ENCODE data around the gene KRT7. TPM values are rescaled to one million over a fixed set of nuclear protein-coding genes. Genes with fewer than 3 reads are reported as not detected.

The KRT7 gene
- total RNA-seq (1,000 to 10,000 TPM; 1,945 to 1,968 TPM), polyA plus RNA-seq (ENCODE audit: insufficient read length in 6 of 6) (10 to 100 TPM; 15.2 to 48.4 (median 22.9) TPM)
- long read RNA-seq, donor 1, transcript KRT7-201 (9 exons, 1,754 nt), result major isoform, 7 of 14 reads
- long read RNA-seq, donor 1, partial matches to known transcripts, result 7 of 14 reads
- long read RNA-seq, donor 1, other reads (novel, unspliced or antisense), result 0 of 14 reads
- long read RNA-seq, donor 2, result 0 reads
- long read RNA-seq, donor 3, transcript KRT7-201 (9 exons, 1,754 nt), result major isoform, 7 of 8 reads
- long read RNA-seq, donor 3, partial matches to known transcripts, result 0 of 8 reads
- long read RNA-seq, donor 3, other reads (novel, unspliced or antisense), result 0 of 8 reads
- long read RNA-seq, donor 4, transcript KRT7-201 (9 exons, 1,754 nt), result major isoform, 1,777 of 2,031 reads
- long read RNA-seq, donor 4, transcript KRT7-208 (2 exons, 629 nt), result minor isoform, 9 of 2,031 reads
- long read RNA-seq, donor 4, partial matches to known transcripts, result 114 of 2,031 reads
- long read RNA-seq, donor 4, other reads (novel, unspliced or antisense), result 131 of 2,031 reads
- long read RNA-seq, donor 5, transcript KRT7-201 (9 exons, 1,754 nt), result major isoform, 5 of 16 reads
- long read RNA-seq, donor 5, partial matches to known transcripts, result 9 of 16 reads
- long read RNA-seq, donor 5, other reads (novel, unspliced or antisense), result 0 of 16 reads
- long read RNA-seq, donor 6, partial matches to known transcripts, result 0 of 2 reads
- long read RNA-seq, donor 6, other reads (novel, unspliced or antisense), result 0 of 2 reads
- long read RNA-seq, donor 7, partial matches to known transcripts, result 5 of 8 reads
- long read RNA-seq, donor 7, other reads (novel, unspliced or antisense), result 0 of 8 reads
- long read RNA-seq, donor 8, transcript KRT7-201 (9 exons, 1,754 nt), result major isoform, 9 of 16 reads
- long read RNA-seq, donor 8, partial matches to known transcripts, result 7 of 16 reads
- long read RNA-seq, donor 8, other reads (novel, unspliced or antisense), result 0 of 16 reads
- long read RNA-seq, donor 9, result 0 reads
- long read RNA-seq, donor 10, transcript KRT7-201 (9 exons, 1,754 nt), result major isoform, 2,794 of 3,060 reads
- long read RNA-seq, donor 10, partial matches to known transcripts, result 78 of 3,060 reads
- long read RNA-seq, donor 10, other reads (novel, unspliced or antisense), result 184 of 3,060 reads
- long read RNA-seq, donor 11, result 0 reads
- long read RNA-seq, donor 12, transcript KRT7-201 (9 exons, 1,754 nt), result major isoform, 7 of 7 reads
- long read RNA-seq, donor 12, partial matches to known transcripts, result 0 of 7 reads
- long read RNA-seq, donor 12, other reads (novel, unspliced or antisense), result 0 of 7 reads

- no peaks in the 10 kb centered on the region for H3K36me3 ChIP-seq
- DNase-seq (peak in 2 of 4 donors; percentile 82 to 93), ATAC-seq (peak; percentile 73)
- peak within 1 kb of the TSS; percentile 30 to 45 for H3K4me3 ChIP-seq
- H3K4me1 ChIP-seq, result peaks cover 5 to 28% of the 10 kb centered on the region in 2 donors
- H3K9me3 ChIP-seq, result no peaks in the 10 kb centered on the region
- peak within 1 kb of the TSS; percentile 64 to 83 for H3K27ac ChIP-seq
- peaks cover 18 to 48% of the 10 kb centered on the region in 2 donors for H3K27me3 ChIP-seq
- intact Hi-C loops (cut with DNase I), result no loop called here
- TF ChIP-seq, protein P1, sequence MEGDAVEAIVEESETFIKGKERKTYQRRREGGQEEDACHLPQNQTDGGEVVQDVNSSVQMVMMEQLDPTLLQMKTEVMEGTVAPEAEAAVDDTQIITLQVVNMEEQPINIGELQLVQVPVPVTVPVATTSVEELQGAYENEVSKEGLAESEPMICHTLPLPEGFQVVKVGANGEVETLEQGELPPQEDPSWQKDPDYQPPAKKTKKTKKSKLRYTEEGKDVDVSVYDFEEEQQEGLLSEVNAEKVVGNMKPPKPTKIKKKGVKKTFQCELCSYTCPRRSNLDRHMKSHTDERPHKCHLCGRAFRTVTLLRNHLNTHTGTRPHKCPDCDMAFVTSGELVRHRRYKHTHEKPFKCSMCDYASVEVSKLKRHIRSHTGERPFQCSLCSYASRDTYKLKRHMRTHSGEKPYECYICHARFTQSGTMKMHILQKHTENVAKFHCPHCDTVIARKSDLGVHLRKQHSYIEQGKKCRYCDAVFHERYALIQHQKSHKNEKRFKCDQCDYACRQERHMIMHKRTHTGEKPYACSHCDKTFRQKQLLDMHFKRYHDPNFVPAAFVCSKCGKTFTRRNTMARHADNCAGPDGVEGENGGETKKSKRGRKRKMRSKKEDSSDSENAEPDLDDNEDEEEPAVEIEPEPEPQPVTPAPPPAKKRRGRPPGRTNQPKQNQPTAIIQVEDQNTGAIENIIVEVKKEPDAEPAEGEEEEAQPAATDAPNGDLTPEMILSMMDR (IDR thresholded peaks at IDR 0.05), result no peak
Observed at GRCh38 chr12:52232674-52233461, at the start of gene KRT7. KRT7 (plus strand) TSS chr12:52233243; CDS start chr12:52233297, 54 bp downstream.

GRCh38 chr12:52183544-52183910 is 49.5 kb upstream of the KRT7 start:
- H3K36me3 ChIP-seq, result no peaks in the 10 kb centered on the region
- ATAC-seq (no peak), DNase-seq (no peak)
- H3K4me1 ChIP-seq, result peaks cover 13 to 46% of the 10 kb centered on the region in 2 donors
- H3K27me3 ChIP-seq, result no peaks in the 10 kb centered on the region
- no peak overlapping the region for H3K27ac ChIP-seq
- intact Hi-C loops (cut with DNase I), result no loop called here
- no peak overlapping the region for H3K4me3 ChIP-seq
- TF ChIP-seq, protein P1 (IDR thresholded peaks at IDR 0.05), result no peak
- H3K9me3 ChIP-seq, result no peaks in the 10 kb centered on the region

GRCh38 chr12:52183971-52184370 is 49.1 kb upstream of the KRT7 start:
- H3K9me3 ChIP-seq, result no peaks in the 10 kb centered on the region
- TF ChIP-seq, protein P1 (IDR thresholded peaks at IDR 0.05), result no peak
- DNase-seq (peak in 1 of 4 donors; percentile 59), ATAC-seq (no peak)
- H3K27me3 ChIP-seq, result no peaks in the 10 kb centered on the region
- peaks cover 13 to 50% of the 10 kb centered on the region in 2 donors for H3K4me1 ChIP-seq
- H3K4me3 ChIP-seq, result no peak overlapping the region
- no peak overlapping the region for H3K27ac ChIP-seq
- H3K36me3 ChIP-seq, result no peaks in the 10 kb centered on the region
- intact Hi-C loops (cut with DNase I), result no loop called here

DNA sequence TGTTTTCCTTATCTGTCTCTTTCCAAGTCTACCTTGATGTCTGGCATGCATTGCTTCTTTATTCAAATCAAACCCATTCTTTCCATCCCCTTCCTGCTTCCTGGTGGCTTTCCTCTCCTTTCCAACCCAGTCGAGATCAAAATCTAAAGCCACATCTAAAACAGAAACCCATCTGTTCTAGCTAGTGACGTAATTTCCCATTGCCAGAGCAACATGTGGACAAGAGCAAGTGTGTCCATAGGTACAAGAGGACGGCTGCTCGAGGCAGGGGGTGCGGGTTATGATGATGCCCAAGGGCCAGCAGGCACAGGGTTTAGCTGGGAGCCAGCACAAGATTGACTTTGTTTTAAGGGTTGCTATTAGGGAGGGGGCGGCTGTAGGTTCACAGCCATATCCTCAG is 48.2 kb upstream of the KRT7 start:
- DNase-seq (no peak), ATAC-seq (no peak)
- Histone ChIP-seq H3K36me3 (no peaks in the 10 kb centered on the region), H3K4me1 (peaks cover 13 to 58% of the 10 kb centered on the region in 2 donors), H3K27me3 (no peaks in the 10 kb centered on the region), H3K4me3 (no peak overlapping the region), H3K9me3 (no peaks in the 10 kb centered on the region), H3K27ac (no peak overlapping the region)
- TF ChIP-seq, protein P1 (IDR thresholded peaks at IDR 0.05), result no peak
- intact Hi-C loops (cut with DNase I), result no loop called here

All from left lung (tissue), 14 donors.